ENCODE results near the gene RAPGEF5. TPM values are rescaled to one million over a fixed set of nuclear protein-coding genes. Genes with fewer than 3 reads are reported as not detected.

RAPGEF5 gene
- total RNA-seq, 1 donor from 2014 or later: 5.8 TPM

DNA sequence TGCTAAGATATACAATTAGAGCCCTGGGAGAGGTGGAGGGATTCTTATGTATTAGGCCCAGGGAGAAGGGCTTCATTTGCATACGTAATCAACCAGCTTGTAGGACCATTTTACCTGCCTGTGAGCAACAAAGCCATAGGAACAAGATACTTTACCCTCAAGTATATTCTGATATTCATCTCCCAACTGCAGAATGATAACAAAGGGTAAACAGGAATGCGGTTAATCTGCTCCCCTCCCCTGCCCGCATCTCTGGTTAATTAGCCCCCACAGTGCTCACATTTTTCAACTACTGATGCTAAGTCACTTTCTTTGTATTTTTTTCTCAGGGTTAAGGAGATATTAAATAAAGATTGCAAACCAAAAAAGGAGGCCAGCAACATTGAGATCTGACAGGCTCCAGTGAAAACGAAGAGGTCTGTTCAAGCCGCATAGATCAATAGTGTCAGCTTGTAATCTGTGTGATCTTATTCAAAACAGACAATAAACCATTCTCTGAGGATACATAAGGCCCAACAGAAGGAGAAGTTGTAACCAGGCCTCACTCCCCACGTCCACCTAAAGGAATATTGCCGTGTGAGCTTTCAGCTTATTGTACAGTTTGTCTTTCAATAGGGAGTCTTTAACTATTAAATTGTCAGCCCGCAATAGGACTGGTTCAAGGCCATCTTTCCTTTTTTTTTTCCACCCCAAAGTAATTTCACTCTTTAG, 203.4 kb downstream of the RAPGEF5 start:
- no peak for DNase-seq (ENCODE audit: low read depth)
- no peaks in the 10 kb centered on the region for H3K36me3 ChIP-seq (ENCODE audit: control insufficient read depth, insufficient read depth, low read length)
- no peak for TF ChIP-seq CTCF (IDR thresholded peaks at IDR 0.05; ENCODE audit: insufficient read depth, low read length, severe bottlenecking)
- no peaks in the 10 kb centered on the region for H3K27me3 ChIP-seq (ENCODE audit: control insufficient read depth, insufficient read depth, low read length)
- H3K4me3 ChIP-seq (ENCODE audit: low read depth, low read length): no peak overlapping the region
- no peak for FAIRE-seq

GRCh38 chr7:22152690-22153089, 204.3 kb downstream of the RAPGEF5 start:
- FAIRE-seq: no peak
- no peak for TF ChIP-seq CTCF (IDR thresholded peaks at IDR 0.05; ENCODE audit: insufficient read depth, low read length, severe bottlenecking)
- no peak overlapping the region for H3K4me3 ChIP-seq (ENCODE audit: low read depth, low read length)
- no peak for DNase-seq (ENCODE audit: low read depth)
- H3K27me3 ChIP-seq (ENCODE audit: control insufficient read depth, insufficient read depth, low read length): no peaks in the 10 kb centered on the region
- no peaks in the 10 kb centered on the region for H3K36me3 ChIP-seq (ENCODE audit: control insufficient read depth, insufficient read depth, low read length)

DNA sequence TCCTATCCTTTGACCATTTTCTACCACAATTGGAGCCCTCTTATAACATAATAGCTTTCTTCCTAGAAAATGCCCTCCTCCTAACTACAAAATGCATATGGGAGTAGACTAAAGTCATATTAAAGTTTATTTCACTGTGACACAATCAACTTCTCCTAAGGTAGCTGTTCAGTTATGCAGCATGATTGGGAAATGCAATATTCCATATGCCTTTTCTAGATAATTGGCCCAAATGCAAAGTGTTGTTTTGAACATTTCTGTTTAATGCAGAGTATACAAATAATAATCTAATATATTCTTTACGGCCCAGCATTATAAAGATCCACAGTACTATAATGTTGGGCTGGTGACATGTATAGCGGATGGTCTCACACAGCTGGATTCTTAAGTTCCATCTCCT, 205.1 kb downstream of the RAPGEF5 start:
- Histone ChIP-seq H3K27me3 (ENCODE audit: control insufficient read depth, insufficient read depth, low read length) (no peaks in the 10 kb centered on the region), H3K4me3 (ENCODE audit: low read depth, low read length) (no peak overlapping the region), H3K36me3 (ENCODE audit: control insufficient read depth, insufficient read depth, low read length) (no peaks in the 10 kb centered on the region)
- DNase-seq (ENCODE audit: low read depth) (no peak), FAIRE-seq (no peak)
- no peak for TF ChIP-seq CTCF (IDR thresholded peaks at IDR 0.05; ENCODE audit: insufficient read depth, low read length, severe bottlenecking)

DNA sequence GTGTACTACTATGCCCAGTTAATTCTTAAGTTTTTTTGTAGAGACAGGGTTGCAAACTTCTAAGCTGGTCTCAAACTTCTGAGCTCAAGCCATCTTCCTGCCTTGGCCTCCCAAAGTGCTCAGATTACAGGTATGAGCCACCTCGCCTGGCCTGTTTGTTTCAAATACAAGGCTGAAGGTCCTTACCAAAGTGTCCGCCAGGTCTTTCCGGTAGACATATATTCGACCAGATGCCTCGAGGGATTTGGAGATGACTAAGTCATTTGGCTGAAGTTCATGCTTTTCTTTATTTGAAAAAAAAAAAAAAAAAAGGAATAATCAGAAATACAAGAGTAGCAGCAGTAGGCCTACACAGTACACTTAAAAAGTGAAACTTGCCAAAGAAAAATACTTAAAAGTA, 206.7 kb downstream of the RAPGEF5 start:
- FAIRE-seq: no peak
- Histone ChIP-seq H3K36me3 (ENCODE audit: control insufficient read depth, insufficient read depth, low read length) (no peaks in the 10 kb centered on the region), H3K27me3 (ENCODE audit: control insufficient read depth, insufficient read depth, low read length) (no peaks in the 10 kb centered on the region), H3K4me3 (ENCODE audit: low read depth, low read length) (no peak overlapping the region)
- TF ChIP-seq CTCF (IDR thresholded peaks at IDR 0.05; ENCODE audit: insufficient read depth, low read length, severe bottlenecking): no peak
- no peak for DNase-seq (ENCODE audit: low read depth)

DNA sequence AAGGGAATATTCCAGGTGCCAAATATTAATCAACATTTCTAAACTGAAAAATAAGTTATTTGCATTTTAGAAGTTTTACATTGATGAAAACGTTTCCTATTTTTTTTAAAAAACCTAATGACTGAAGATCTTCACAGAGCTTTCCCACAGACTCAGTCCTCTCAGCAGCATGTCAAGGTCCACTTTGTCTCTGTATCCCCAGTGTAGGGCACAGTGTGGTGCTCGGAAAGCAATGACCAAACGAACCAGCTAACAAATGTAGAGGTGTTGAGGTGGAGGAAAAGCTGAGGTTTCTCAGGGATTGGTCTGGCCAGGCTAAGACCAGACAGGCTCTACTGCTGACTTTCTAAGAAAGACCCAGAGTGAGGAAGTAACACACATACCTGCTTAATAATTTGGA, 209.1 kb downstream of the RAPGEF5 start:
- Histone ChIP-seq H3K36me3 (ENCODE audit: control insufficient read depth, insufficient read depth, low read length) (no peaks in the 10 kb centered on the region), H3K4me3 (ENCODE audit: low read depth, low read length) (no peak overlapping the region), H3K27me3 (ENCODE audit: control insufficient read depth, insufficient read depth, low read length) (no peaks in the 10 kb centered on the region)
- DNase-seq (ENCODE audit: low read depth): no peak
- no peak for TF ChIP-seq CTCF (IDR thresholded peaks at IDR 0.05; ENCODE audit: insufficient read depth, low read length, severe bottlenecking)
- FAIRE-seq: no peak

DNA sequence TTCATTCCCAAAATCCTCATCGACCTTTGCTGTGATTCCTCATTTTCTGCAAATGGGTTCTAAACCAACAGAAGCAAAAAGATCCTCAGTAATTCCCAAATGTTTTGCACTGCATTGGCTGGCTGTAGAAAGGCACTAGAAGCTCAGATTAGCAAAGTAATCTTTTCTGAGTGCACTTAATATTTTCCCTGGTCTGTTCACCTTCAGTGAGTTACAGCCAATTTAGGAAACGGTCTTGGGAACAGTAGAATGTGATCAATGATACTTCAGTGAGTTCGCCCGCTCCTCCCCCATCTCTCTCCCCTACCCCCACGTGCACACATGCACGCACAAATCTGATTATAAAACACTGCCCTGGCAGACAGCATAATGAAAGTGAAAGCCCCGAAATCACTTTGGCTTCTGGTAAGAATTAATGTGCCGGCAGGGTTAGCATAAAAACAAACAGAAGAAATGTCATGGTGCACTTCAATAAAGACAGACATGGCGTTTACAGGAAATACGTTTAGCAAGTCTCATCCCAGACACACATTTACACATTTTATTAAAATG, 209.9 kb downstream of the RAPGEF5 start:
- Histone ChIP-seq H3K27me3 (ENCODE audit: control insufficient read depth, insufficient read depth, low read length) (no peaks in the 10 kb centered on the region), H3K36me3 (ENCODE audit: control insufficient read depth, insufficient read depth, low read length) (no peaks in the 10 kb centered on the region), H3K4me3 (ENCODE audit: low read depth, low read length) (no peak overlapping the region)
- no peak for TF ChIP-seq CTCF (IDR thresholded peaks at IDR 0.05; ENCODE audit: insufficient read depth, low read length, severe bottlenecking)
- DNase-seq (ENCODE audit: low read depth) (no peak), FAIRE-seq (no peak)

Measured in bronchial epithelial cell (primary cell).